HG02885 (cell line): Measurements from ENCODE around the gene NYAP1.
A peak's percentile ranks its signal among the peaks of the same experiment; 100 is the strongest.
"Not testable (repeated sequence)": the region's sequence is repeated elsewhere in the genome, so short reads cannot be mapped to it uniquely, and the experiment has no call there.

ENCODE experiments used
- ATAC-seq: cut with Tn5 transposase; IDR thresholded peaks from one replicate; pipeline ENCODE4 v1.9.1; 2021; ENCODE audit warnings: mild to moderate bottlenecking; ENCODE audit not compliant: unreplicated experiment, poor library complexity

The NYAP1 gene

DNA sequence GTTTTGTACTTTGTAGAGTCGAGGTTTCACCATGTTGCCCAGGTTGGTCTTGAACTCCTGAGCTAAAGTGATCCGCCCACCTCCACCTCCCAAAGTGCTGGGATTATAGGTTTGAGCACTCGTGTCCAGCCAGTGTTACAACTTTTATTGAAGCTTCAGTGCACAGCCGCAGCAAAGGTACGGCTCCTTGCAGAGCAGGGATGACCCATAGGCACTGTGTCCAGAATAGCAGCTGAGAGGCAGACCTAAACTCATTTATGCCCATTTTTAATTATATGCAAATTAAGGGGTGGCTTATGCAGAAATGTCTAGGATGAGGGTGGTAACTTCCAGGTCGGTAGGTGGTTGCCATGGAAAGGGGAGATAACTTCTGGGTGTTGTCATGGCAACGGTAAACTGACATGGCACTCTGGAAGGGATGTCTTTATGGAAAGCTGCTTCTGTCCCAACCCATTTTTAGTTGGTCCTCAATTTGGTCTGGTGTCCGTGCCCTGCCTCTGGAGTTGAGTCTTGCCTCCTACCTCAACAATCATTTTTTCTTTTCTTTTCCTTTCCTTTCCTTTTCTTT lies 22.7 kb downstream of the NYAP1 start:
- ATAC-seq = no peak

- ATAC-seq = no peak
Observed at GRCh38 chr7:100509231-100509630, 25.5 kb downstream of the NYAP1 start.

DNA sequence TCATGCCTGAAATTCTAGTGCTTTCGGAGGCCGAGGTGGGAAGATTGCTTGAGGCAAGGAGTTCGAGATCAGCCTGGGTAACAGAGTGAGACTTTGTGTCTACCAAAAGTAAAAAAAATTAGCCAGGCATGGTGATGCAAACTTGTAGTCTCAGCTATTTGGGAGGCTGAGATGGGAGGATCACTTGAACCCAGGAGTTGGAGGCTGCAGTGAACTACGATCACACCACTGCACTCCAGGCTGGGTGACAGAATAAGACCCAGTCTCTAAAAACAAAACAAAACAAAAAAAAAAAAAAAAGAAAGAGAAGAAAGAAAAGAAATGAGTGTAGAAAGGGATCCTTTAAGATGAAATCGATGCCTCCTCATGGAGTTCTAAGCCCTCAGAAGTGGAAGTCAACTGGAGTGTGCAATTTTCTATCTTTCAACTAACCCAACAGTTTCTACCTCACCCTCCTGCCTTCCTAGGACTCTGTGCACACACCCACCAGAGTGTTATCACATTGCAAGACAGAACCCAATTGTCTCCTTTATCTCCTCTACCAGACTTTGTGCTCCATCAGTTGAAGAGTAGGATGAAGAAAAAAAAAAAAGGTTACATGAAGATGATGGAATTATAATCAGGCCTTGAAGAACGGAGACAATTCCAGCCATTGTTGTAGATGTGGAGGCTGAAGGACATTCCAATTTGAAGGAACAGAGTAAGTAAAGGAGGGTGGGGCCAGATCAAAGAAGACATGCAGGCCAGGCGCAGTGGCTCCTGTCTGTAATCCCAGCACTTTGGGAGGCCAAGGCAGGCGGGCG lies 26.9 kb downstream of the NYAP1 start:
- ATAC-seq = no peak

DNA sequence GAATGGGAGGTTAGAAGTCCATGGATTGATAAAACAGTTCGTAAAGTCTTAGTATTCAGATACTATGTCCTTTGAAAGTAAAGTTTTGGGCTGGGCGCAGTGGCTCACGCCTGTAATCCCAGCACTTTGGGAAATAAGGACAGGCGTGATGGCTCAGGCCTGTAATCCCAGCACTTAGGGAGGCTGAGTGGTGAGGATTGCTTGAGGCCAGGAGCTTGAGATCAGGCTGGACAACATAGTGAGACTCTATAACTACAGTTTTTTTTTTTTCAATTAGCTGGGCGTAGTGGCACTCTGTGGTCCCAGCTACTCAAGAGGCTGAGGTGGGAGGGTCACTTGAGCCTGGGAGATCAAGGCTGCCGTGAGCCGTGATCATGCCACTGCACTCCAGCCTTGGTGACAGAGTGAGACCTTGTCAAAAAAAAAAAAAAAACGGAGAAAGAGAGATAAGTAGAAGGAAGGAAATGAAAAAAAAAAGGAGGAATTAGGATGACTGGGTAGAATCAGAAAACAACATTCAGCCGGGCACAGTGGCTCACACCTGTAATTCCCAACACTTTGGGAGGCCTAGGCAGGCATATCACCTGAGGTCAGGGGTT lies 29.6 kb downstream of the NYAP1 start:
- no peak for ATAC-seq

DNA sequence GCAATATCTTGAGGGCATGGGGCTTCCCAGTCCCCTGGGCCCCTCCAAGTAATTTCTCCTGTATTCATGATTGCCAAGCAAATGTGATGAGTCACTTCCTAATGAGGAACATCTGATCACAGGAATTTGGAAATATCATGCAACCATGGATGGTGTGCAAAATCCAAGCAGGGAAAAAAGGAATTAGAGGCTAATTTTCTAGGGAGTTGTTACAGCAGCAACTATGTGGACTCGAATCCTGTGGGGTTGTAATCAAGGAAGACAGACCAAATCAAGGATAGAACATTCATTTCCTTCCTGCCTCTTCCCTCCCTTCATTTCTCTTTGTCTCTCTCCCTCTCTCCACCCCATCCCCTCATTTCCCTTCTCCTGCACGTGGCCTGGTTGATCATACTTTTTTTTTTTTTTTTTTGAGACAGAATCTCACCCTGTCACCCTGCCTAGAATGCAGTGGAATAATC lies 31.4 kb downstream of the NYAP1 start:
- no peak for ATAC-seq

- no peak for ATAC-seq
Observed at GRCh38 chr7:100516135-100516812, 32.5 kb downstream of the NYAP1 start.

DNA sequence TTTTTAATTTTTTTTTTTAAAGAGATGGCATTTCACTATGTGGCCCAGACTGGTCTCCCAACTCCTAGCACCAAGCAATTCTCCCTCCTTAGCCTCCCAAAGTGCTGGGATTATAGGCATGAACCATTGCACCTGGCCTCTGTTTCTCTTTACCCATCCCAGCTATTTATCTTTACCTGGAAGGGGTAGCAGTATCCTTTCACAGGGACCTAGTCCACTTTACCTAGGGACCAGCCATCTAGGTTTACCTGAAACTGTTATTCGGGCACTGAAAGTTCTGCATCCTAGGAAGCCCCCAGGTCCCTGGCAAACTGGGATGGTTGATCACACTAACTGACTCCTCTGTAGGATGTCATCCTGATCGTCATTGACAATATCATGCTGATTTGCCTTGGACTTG lies 33.6 kb downstream of the NYAP1 start:
- no peak for ATAC-seq

- ATAC-seq = no peak
Observed at GRCh38 chr7:100519580-100519979, 35.9 kb downstream of the NYAP1 start.

GRCh38 chr7:100520138-100520537 lies 36.4 kb downstream of the NYAP1 start:
- no peak for ATAC-seq

DNA sequence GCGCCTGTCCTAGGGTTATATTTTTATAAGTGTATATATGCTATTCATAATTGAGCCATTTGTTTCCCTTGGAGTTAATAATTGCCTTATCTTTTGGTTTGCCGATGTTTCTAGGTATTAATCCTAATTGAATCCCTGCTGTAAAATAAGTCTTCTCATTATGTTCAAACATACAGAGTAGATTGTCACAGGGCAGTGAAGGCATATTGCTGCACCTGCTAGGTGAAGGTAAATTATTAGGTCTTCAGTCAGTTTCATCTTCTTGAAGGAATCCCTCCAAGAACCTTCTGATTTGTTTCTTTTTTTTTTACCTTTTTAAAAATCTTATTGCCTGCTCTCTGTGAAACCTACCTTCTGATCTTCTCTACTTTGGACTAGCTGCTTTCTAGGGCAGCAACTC lies 37.3 kb downstream of the NYAP1 start:
- no peak for ATAC-seq

GRCh38 chr7:100521909-100522593 lies 38.3 kb downstream of the NYAP1 start:
- not testable (repeated sequence) for ATAC-seq

DNA sequence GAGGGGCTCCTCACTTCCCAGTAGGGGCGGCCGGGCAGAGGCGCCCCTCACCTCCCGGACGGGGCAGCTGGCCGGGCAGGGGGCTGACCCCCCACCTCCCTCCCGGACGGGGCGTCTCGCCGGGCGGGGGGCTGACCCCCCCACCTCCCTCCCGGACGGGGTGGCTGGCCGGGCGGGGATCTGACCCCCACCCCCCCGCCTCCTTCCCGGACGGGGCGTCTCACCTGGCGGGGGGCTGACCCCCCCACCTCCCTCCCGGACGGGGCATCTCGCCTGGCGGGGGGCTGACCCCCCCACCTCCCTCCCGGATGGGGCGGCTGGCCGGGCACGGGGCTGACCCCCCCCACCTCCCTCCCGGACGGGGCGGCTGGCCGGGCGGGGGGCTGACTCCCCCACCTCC lies 39.5 kb downstream of the NYAP1 start:
- not testable (repeated sequence) for ATAC-seq

GRCh38 chr7:100528108-100528866 lies 44.6 kb downstream of the NYAP1 start:
- ATAC-seq = not testable (repeated sequence)

- ATAC-seq = no peak
Observed at GRCh38 chr7:100532165-100533022, 48.7 kb downstream of the NYAP1 start.

DNA sequence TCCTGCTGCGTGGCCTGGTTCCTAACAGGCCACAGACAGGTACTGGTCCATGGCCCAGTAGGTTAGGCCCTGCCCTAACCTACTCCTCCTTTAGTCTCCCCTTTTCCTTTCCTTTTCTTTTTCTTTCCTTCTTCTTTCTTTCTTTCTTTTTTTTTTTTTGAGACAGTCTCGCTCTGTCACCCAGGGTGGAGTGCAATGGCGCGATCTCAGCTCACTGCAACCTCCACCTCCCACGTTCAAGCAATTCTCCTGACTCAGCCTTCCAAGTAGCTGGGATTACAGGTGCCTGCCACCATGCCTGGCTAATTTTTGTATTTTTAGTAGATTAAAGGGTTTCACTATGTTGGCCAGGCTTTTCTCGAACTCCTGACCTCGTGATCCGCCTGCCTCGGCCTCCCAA lies 52.3 kb downstream of the NYAP1 start:
- not testable (repeated sequence) for ATAC-seq

DNA sequence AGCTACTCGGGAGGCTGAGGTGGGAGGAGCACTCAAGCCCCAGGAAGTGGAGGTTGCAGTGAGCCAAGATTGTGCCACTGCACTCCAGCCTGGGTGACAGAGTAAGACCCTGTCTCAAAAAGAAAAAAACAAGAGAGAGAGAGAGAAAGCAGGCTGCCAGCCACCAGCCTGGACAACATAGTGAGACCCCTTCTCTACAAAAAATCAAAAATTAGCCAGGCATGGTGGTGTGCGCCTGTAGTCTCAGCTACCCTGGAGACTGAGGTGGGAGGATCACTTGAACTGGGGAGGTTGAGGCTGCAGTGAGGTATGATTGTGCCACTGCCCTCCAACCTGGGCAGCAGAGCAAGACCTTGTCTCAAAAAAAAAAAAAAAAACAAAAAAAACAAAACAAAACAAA lies 53.0 kb downstream of the NYAP1 start:
- ATAC-seq = not testable (repeated sequence)

DNA sequence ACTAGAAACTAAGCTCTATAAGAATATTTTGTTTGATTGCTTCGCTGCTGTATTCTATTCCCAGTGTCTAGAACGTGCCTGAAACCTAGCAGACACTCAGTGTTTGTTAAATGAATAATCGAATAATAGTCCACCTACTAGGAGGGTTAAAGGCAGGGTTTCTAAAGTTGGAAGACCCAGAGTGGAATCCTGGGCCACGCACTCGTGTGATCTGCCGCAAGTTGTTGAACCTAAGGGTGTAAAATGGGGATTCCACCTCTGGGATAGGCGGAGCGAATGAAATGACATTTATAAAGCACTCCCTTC lies 54.6 kb downstream of the NYAP1 start:
- no peak for ATAC-seq

DNA sequence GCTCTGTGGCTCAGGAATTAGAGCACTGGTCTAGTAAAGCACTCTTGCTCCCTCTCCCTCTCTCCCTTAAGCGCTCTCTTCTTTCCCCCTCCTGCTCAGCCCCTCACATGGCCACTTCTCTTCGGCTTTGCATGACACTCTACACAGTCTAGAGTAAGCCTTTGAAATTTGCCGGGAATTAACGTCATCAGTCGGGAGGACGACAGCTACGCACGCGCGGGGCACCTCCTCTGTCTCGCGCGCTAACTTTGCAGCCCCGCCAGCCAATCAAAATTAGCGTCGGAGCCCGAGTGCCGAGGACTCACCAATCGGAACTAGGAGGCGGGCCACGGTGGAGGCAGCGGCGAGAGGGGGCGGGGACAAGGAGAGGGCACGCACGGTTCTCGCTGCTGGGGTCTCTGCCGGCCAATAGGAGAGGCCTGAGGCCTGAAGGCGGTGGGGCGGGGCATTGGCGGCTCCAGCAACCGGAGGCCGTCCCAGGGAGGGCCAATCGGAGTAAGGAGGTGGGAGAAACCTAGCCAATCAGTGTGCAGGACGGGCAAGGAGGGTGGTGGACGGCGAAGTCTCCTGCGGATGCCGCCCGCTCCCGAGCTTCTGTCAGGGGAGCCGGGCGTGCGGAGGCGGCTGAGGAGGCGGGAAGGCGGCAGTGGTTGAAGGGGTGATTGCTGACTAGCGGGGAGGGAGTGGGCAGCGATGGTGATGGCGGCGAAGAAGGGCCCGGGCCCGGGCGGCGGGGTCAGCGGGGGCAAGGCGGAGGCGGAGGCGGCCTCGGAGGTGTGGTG lies 55.1 kb downstream of the NYAP1 start, which contains the start of gene AGFG2:
TSS of gene AGFG2 (plus strand) at position 550 of the 782 bp plus-strand sequence. CDS start at position 694, 144 bp downstream.
- ATAC-seq = peak; percentile 94
